A549 (cell line): ENCODE data around the gene CARMIL1. TPM values are rescaled to one million over a fixed set of nuclear protein-coding genes. Genes with fewer than 3 reads are reported as not detected.

Source experiments
- ATAC-seq, 2 experiments: fragments of 200-7000 bp in 1 of 2; fragments of >200 bp in 1 of 2; cut with Nextera tagmentation in 1 of 2; cut with Tn5 transposase in 1 of 2; 3 replicates each; pipeline versions ENCODE4 v1.8.0 to v1.9.1; 2018 to 2020; ENCODE audit warnings: mild to moderate bottlenecking in 1 of 2, moderate library complexity in 1 of 2
- CTCF ChIA-PET: fragments of 300-600 bp; sonication (Branson Sonifier 250); formaldehyde crosslinking; extraction: SDS; loops from one replicate; lab custom pipeline; 2021; ENCODE audit warnings: antibody characterized with exemption, inconsistent platforms; lab: Yijun Ruan, JAX
- POLR2A ChIA-PET: fragments of 350-600 bp; formaldehyde crosslinking; extraction: SDS; loops from one replicate; lab custom pipeline; 2021; ENCODE audit warnings: antibody characterized with exemption, inconsistent platforms; lab: Yijun Ruan, JAX
- DNase-seq, 2 experiments: peaks; one replicate each; pipeline versions ENCODE4 v3.0.0 to v3.0.0-alpha.2; 2011 to 2016; ENCODE audit warnings: low read depth in 1 of 2, low spot score in 1 of 2
- FAIRE-seq: peaks from 2 replicates; lab custom pipeline; 2011; peaks lifted over from hg19 to GRCh38; lab: Jason Lieb, UNC
- H3K27ac ChIP-seq, 2 experiments: fragments of >200 bp; sonication (Bioruptor Twin); formaldehyde crosslinking; 3 replicates each; pipeline ENCODE4 v1.5.1; 2016 to 2017
- H3K4me1 ChIP-seq: fragments of >200 bp; sonication (Bioruptor Twin); formaldehyde crosslinking; 3 replicates; pipeline ENCODE4 v1.6.1; 2016
- H3K4me2 ChIP-seq: fragments of >200 bp; sonication (Bioruptor Twin); formaldehyde crosslinking; 3 replicates; pipeline ENCODE4 v1.6.1; 2016
- H3K4me3 ChIP-seq: fragments of >200 bp; sonication (Bioruptor Twin); formaldehyde crosslinking; 3 replicates; pipeline ENCODE4 v1.5.1; 2016
- H3K9me3 ChIP-seq: fragments of >200 bp; sonication (Bioruptor Twin); formaldehyde crosslinking; 3 replicates; pipeline ENCODE4 v1.6.1; 2016
- CBX2 ChIP-seq: fragments of 200-600 bp; sonication (generic); IDR thresholded peaks from 2 replicates; pipeline ENCODE4 v1.6.1; 2016; ENCODE audit warnings: low read depth, mild to moderate bottlenecking, borderline replicate concordance
- EHMT2 ChIP-seq: fragments of 200-600 bp; sonication (generic); IDR thresholded peaks from 2 replicates; pipeline ENCODE4 v1.6.1; 2016; ENCODE audit warnings: antibody characterized with exemption, low read depth, mild to moderate bottlenecking, moderate library complexity
- HES2 ChIP-seq: fragments of >200 bp; sonication (Bioruptor Twin); formaldehyde crosslinking; IDR thresholded peaks from 2 replicates; pipeline ENCODE4 v1.6.1; 2016
- HMGXB4 ChIP-seq: fragments of 250-450 bp; sonication (Bioruptor Pico); IDR thresholded peaks from 2 replicates; pipeline ENCODE4 v1.5.0; 2021; ENCODE audit warnings: mild to moderate bottlenecking, moderate library complexity, borderline replicate concordance
- HOXB13 ChIP-seq: fragments of 250-450 bp; sonication (Bioruptor Pico); IDR thresholded peaks from 2 replicates; pipeline ENCODE4 v1.5.0; 2020; ENCODE audit warnings: low read depth, mild to moderate bottlenecking, moderate library complexity
- HOXB5 ChIP-seq: fragments of 250-450 bp; sonication (Bioruptor Pico); IDR thresholded peaks from 2 replicates; pipeline ENCODE4 v1.5.0; 2020; ENCODE audit warnings: mild to moderate bottlenecking, moderate library complexity
- KDM5A ChIP-seq: fragments of 200-600 bp; sonication (generic); IDR thresholded peaks from 2 replicates; pipeline ENCODE4 v1.6.1; 2016; ENCODE audit warnings: antibody characterized with exemption, mild to moderate bottlenecking
- NFE2L2 ChIP-seq: fragments of 150-350 bp; conservative IDR thresholded peaks from 2 replicates; pipeline ENCODE4 v1.6.1; 2014; ENCODE audit warnings: low read length
- POLR2A ChIP-seq: IDR thresholded peaks from 2 replicates; pipeline ENCODE4 v1.6.1; 2012; ENCODE audit warnings: mild to moderate bottlenecking, low read length
- POLR2AphosphoS2 ChIP-seq: conservative IDR thresholded peaks from 2 replicates; pipeline ENCODE4 v1.6.1; 2012; ENCODE audit warnings: low read length, improper control_type of control experiment, inconsistent platforms
- RFX5 ChIP-seq: fragments of 450-650 bp; IDR thresholded peaks from 2 replicates; pipeline ENCODE4 v1.7.1; 2014; ENCODE audit warnings: antibody characterized with exemption, mild to moderate bottlenecking, moderate library complexity
- SMC3 ChIP-seq: fragments of >200 bp; sonication (Bioruptor Twin); formaldehyde crosslinking; IDR thresholded peaks from 3 replicates; pipeline ENCODE4 v1.6.1; 2018; ENCODE audit warnings: inconsistent platforms
- TFCP2L1 ChIP-seq: fragments of 250-450 bp; sonication (Bioruptor Pico); IDR thresholded peaks from 2 replicates; pipeline ENCODE4 v1.5.0; 2021; ENCODE audit warnings: mild to moderate bottlenecking
- TP53 ChIP-seq: fragments of 250-450 bp; sonication (Bioruptor Pico); IDR thresholded peaks from 2 replicates; pipeline ENCODE4 v1.5.0; 2021; ENCODE audit warnings: mild to moderate bottlenecking, moderate library complexity
- ZNF302 ChIP-seq: fragments of 250-450 bp; sonication (Bioruptor Pico); IDR thresholded peaks from 2 replicates; pipeline ENCODE4 v1.9.0; 2021; ENCODE audit warnings: inconsistent platforms, mild to moderate bottlenecking, moderate library complexity
- WGBS: methylation state at CpG from one replicate; pipeline ENCODE4 v1.1.6; 2017; ENCODE audit errors: missing lambda C conversion rate; 5-methylcytosine and 5-hydroxymethylcytosine counted together
- polyA plus RNA-seq, 4 experiments: library from polyadenylated mRNA; depleted of rRNA in 3 of 4; stranded (reverse); fragments of >200 nt; fragmentation: RNase III in 1 of 4; extraction: RNeasy Plus Mini Kit Qiagen cat#74134 plus additional on column Dnase treatment in 1 of 4; gene quantifications; 2 replicates in 3 of 4; 3 replicates in 1 of 4; pipeline ENCODE4 v1.2.3, GENCODE V29; 2011 to 2017
- TF ChIP-seq, protein P1 (sequence below): IDR thresholded peaks from 2 replicates; pipeline ENCODE4 v1.6.1; 2012
- TF ChIP-seq, protein P2 (sequence below): fragments of >200 bp; sonication (Bioruptor Twin); formaldehyde crosslinking; IDR thresholded peaks from 3 replicates; pipeline ENCODE4 v1.6.1; 2016

The CARMIL1 gene
- polyA plus RNA-seq, 2 of the 4 experiments (the other 2 are of a cell fraction): 11.5 to 11.8 TPM

DNA sequence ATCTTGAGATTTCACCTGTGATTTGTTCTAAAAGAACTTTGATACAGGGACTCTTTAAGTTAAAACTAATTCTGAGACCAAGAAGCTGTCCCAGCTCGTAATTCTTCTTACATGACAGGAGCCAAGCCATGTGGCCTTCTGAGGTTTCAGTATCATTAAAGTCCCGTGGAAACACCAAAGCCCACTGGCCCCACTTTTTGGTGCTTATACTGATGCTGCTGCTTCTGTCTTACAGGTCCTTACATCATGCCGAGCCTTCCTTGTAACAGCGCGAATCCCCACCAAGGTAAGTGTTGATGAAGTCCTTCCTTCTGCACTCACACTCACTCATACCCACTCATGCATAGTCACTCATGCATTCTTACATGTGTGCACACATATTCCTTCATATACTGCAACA, 140.7 kb downstream of the CARMIL1 start:
- DNase-seq (no peak), FAIRE-seq (no peak), ATAC-seq (no peak)
- Histone ChIP-seq H3K4me1 (peaks cover 10% of the 10 kb centered on the region; the same call in 2 of the 3 replicates), H3K9me3 (no peaks in the 10 kb centered on the region), H3K4me3 (no peak overlapping the region), H3K4me2 (no peak overlapping the region), H3K27ac (no peak overlapping the region)
- no peak for TF ChIP-seq HOXB13 (CRISPR knock-in tag)
- TF ChIP-seq KDM5A: no peak
- POLR2A ChIA-PET: no interaction called here
- WGBS: 91% methylated on average over 5 of the region's 5 CpGs
- CTCF ChIA-PET: no interaction called here

GRCh38 chr6:25423358-25423757, 144.2 kb downstream of the CARMIL1 start:
- H3K4me2 ChIP-seq: no peak overlapping the region
- no peak overlapping the region for H3K27ac ChIP-seq
- no peak for TF ChIP-seq TFCP2L1 (CRISPR knock-in tag)
- TF ChIP-seq CBX2: no peak
- TF ChIP-seq, all 56 proteins: peak for 0
- H3K4me3 ChIP-seq: no peak overlapping the region
- H3K4me1 ChIP-seq: no peaks in the 10 kb centered on the region
- POLR2A ChIA-PET: no interaction called here
- CTCF ChIA-PET: no interaction called here
- FAIRE-seq (no peak), DNase-seq (no peak), ATAC-seq (no peak)
- no peaks in the 10 kb centered on the region for H3K9me3 ChIP-seq
- 83% methylated on average over 6 of the region's 6 CpGs for WGBS

DNA sequence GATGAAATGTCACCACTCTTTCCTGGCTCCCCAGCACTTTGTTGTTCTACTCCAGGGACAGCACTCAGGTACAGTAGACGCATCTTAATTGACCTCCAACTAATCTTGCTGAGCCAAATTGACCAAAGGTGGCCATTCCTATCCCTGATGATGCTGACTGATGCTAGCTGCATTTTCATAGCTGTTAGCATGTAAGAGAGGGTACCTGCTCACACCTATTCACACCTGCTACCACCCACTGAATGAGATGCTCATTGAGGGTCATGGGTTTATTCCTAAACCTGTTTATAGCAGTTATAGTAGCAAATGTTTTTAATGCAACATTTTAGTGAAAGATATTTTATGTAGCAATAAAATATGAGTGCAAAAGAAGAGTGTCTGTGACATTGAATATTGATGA, 145.1 kb downstream of the CARMIL1 start:
- H3K4me3 ChIP-seq: no peak overlapping the region
- no peak for FAIRE-seq
- no peaks in the 10 kb centered on the region for H3K4me1 ChIP-seq
- H3K4me2 ChIP-seq: no peak overlapping the region
- ChIA-PET POLR2A (no interaction called here), CTCF (interaction anchor here (1.0 kb wide), 1 partner anchor 18 kb away, joined by 3 read pairs; no protein-coding TSS in a partner anchor)
- TF ChIP-seq POLR2A: no peak
- TF ChIP-seq TP53 (CRISPR knock-in tag): no peak
- TF ChIP-seq, protein P1, sequence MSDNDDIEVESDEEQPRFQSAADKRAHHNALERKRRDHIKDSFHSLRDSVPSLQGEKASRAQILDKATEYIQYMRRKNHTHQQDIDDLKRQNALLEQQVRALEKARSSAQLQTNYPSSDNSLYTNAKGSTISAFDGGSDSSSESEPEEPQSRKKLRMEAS: no peak
- TF ChIP-seq HES2: no peak
- no peak for TF ChIP-seq ZNF302 (CRISPR knock-in tag)
- TF ChIP-seq HMGXB4 (CRISPR knock-in tag): no peak
- no peak for TF ChIP-seq POLR2AphosphoS2
- TF ChIP-seq SMC3: no peak
- no peak for TF ChIP-seq RFX5
- no peak for TF ChIP-seq CBX2
- TF ChIP-seq HOXB13 (CRISPR knock-in tag): no peak
- no peak overlapping the region for H3K27ac ChIP-seq
- no peaks in the 10 kb centered on the region for H3K9me3 ChIP-seq
- no peak for ATAC-seq
- DNase-seq: no peak
- WGBS: 91% methylated on average over 1 of the region's 1 CpG

DNA sequence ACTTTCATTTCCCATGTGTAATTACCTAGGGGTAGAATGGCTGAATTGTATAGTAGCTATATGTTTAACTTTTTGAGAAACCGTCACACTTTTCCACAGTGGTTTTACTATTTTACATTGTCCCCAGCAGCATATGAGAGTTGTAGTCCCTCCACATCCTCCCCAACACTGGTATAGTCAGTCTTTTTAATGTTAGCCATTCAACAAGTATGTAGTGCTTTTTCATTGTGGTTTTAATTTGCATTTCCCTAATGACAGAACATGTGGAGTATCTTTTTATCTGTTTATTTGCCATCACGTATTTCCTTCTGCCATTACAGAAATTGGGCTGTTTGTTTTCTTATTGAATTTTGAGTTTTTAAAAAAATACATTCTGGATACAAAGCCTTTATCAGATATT, 148.4 kb downstream of the CARMIL1 start:
- ATAC-seq: no peak
- ChIA-PET CTCF (no interaction called here), POLR2A (no interaction called here)
- Histone ChIP-seq H3K9me3 (no peaks in the 10 kb centered on the region), H3K4me3 (no peak overlapping the region), H3K4me1 (no peaks in the 10 kb centered on the region), H3K27ac (no peak overlapping the region), H3K4me2 (no peak overlapping the region)
- no peak for DNase-seq
- 91% methylated on average over 2 of the region's 2 CpGs for WGBS
- FAIRE-seq: no peak
- TF ChIP-seq, protein P1: no peak
- TF ChIP-seq POLR2AphosphoS2 (no peak), SMC3 (no peak), HOXB5 (CRISPR knock-in tag) (no peak), ZNF302 (CRISPR knock-in tag) (no peak), NFE2L2 (no peak), EHMT2 (no peak)
- TF ChIP-seq, protein P2, sequence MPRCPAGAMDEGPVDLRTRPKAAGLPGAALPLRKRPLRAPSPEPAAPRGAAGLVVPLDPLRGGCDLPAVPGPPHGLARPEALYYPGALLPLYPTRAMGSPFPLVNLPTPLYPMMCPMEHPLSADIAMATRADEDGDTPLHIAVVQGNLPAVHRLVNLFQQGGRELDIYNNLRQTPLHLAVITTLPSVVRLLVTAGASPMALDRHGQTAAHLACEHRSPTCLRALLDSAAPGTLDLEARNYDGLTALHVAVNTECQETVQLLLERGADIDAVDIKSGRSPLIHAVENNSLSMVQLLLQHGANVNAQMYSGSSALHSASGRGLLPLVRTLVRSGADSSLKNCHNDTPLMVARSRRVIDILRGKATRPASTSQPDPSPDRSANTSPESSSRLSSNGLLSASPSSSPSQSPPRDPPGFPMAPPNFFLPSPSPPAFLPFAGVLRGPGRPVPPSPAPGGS: no peak
